K562 (cell line): ENCODE results near the gene SLC5A3. TPM values are rescaled to one million over a fixed set of nuclear protein-coding genes. Genes with fewer than 3 reads are reported as not detected.

Experiments
- ATAC-seq: fragments of 200-7000 bp; cut with Tn5 transposase; 3 replicates; pipeline ENCODE4 v1.9.1; 2020; ENCODE audit warnings: moderate library complexity
- BruUV-seq: library from RNA; stranded (reverse); fragments of 400-500 nt; replicated peaks from 2 replicates; lab custom pipeline; 2021; lab: Mats Ljungman, UMichigan
- CTCF ChIA-PET: fragments of 300-600 bp; formaldehyde crosslinking; extraction: SDS; loops from one replicate; lab custom pipeline; 2021; ENCODE audit warnings: low intra/inter-chr PET ratio; lab: Yijun Ruan, JAX
- POLR2A ChIA-PET: fragments of 300-600, 350-650 bp; sonication (Branson Sonifier 250); formaldehyde crosslinking; extraction: SDS; loops from one replicate; lab custom pipeline; 2021; ENCODE audit warnings: antibody characterized with exemption, inconsistent platforms; lab: Yijun Ruan, JAX
- DNase-seq, 4 experiments: peaks; one replicate each; pipeline versions ENCODE4 v3.0.0 to v3.0.0-alpha.2; 2011 to 2018; ENCODE audit warnings: low spot score in 3 of 4, mixed read lengths in 3 of 4; ENCODE audit errors: extremely low read depth in 1 of 4
- FAIRE-seq: peaks from 2 replicates; lab custom pipeline; 2011; peaks lifted over from hg19 to GRCh38; lab: Jason Lieb, UNC
- H2AFZ ChIP-seq: 2 replicates; pipeline ENCODE4 v1.6.0; 2011; ENCODE audit warnings: low read depth, low read length, control low read depth, inconsistent platforms
- H3K27ac ChIP-seq: fragments of 200-600 bp; 3 replicates; pipeline ENCODE4 v1.8.0; 2011; ENCODE audit warnings: low read depth, mild to moderate bottlenecking, control low read depth, inconsistent platforms, low read length, moderate library complexity, mixed read lengths; ENCODE audit errors: extremely low read depth
- H3K27me3 ChIP-seq, 2 experiments: fragments of 300-600 bp in 1 of 2; 2 replicates in 1 of 2; 3 replicates in 1 of 2; pipeline versions ENCODE4 v1.6.0 to v1.8.0; 2011; ENCODE audit warnings: inconsistent platforms in 2 of 2, low read length in 2 of 2, mild to moderate bottlenecking in 1 of 2, mixed read lengths in 1 of 2, moderate library complexity in 1 of 2; ENCODE audit not compliant: control insufficient read depth in 2 of 2, insufficient read depth in 2 of 2
- H3K36me3 ChIP-seq: fragments of 300-600 bp; 3 replicates; pipeline ENCODE4 v1.8.0; 2011; ENCODE audit warnings: mild to moderate bottlenecking, low read length, inconsistent platforms; ENCODE audit not compliant: control insufficient read depth, insufficient read depth
- H3K4me1 ChIP-seq, 2 experiments: fragments of 200-600 bp in 1 of 2; replicated peaks in 1 of 2; 2 replicates in 1 of 2; 3 replicates in 1 of 2; pipeline versions ENCODE4 v1.5.1 to v1.8.0; 2011; ENCODE audit warnings: inconsistent platforms in 2 of 2, low read length in 2 of 2, mild to moderate bottlenecking in 1 of 2, mixed read lengths in 1 of 2, moderate library complexity in 1 of 2; ENCODE audit not compliant: control insufficient read depth in 2 of 2, insufficient read depth in 2 of 2
- H3K4me2 ChIP-seq: 2 replicates; pipeline ENCODE4 v1.6.1; 2011; ENCODE audit warnings: low read length, control low read depth, inconsistent platforms, mixed read lengths; ENCODE audit not compliant: insufficient read depth
- H3K4me3 ChIP-seq: fragments of 200-600 bp; sonication (generic), shearing (Covaris generic); 2 replicates; pipeline ENCODE4 v1.5.1; 2016; ENCODE audit warnings: control low read depth, inconsistent platforms
- H3K79me2 ChIP-seq: fragments of 200-600 bp; 3 replicates; pipeline ENCODE4 v1.8.0; 2011; ENCODE audit warnings: low read length, inconsistent platforms; ENCODE audit not compliant: control insufficient read depth, insufficient read depth
- H3K9ac ChIP-seq, 2 experiments: 2 replicates each; pipeline versions ENCODE4 v1.6.0 to v1.6.1; 2011; ENCODE audit warnings: low read depth in 2 of 2, low read length in 2 of 2, control low read depth in 1 of 2, inconsistent platforms in 1 of 2, mild to moderate bottlenecking in 1 of 2, mixed read lengths in 1 of 2; ENCODE audit not compliant: insufficient read depth in 1 of 2
- H3K9me1 ChIP-seq: one replicate; pipeline ENCODE4 v1.6.0; 2011; ENCODE audit warnings: inconsistent platforms, mild to moderate bottlenecking, low read length, moderate library complexity; ENCODE audit not compliant: control insufficient read depth, insufficient read depth
- H3K9me3 ChIP-seq: replicated peaks from 2 replicates; pipeline ENCODE4 v1.5.1; 2011; ENCODE audit warnings: low read depth, low read length, inconsistent platforms; ENCODE audit not compliant: control insufficient read depth, insufficient read depth
- H4K20me1 ChIP-seq: replicated peaks from 2 replicates; pipeline ENCODE4 v1.6.1; 2011; ENCODE audit warnings: low read length, inconsistent platforms, mixed read lengths; ENCODE audit not compliant: control insufficient read depth, insufficient read depth
- MAFF ChIP-seq: IDR thresholded peaks from 2 replicates; pipeline ENCODE4 v1.6.1; 2012; ENCODE audit warnings: low read length, improper control_type of control experiment
- MEIS2 ChIP-seq: fragments of 450-650 bp; IDR thresholded peaks from 2 replicates; pipeline ENCODE4 v1.6.1; 2014; ENCODE audit warnings: mild to moderate bottlenecking; ENCODE audit not compliant: partially characterized antibody
- PBX2 ChIP-seq, 2 experiments: IDR thresholded peaks in 1 of 2; conservative IDR thresholded peaks in 1 of 2; 2 replicates each; pipeline ENCODE4 v1.6.1; 2016; ENCODE audit warnings: low read depth in 2 of 2, mild to moderate bottlenecking in 1 of 2, missing compliant biosample characterization in 1 of 2, missing genetic modification characterization in 1 of 2, moderate library complexity in 1 of 2
- STAG1 ChIP-seq: sonication (generic); formaldehyde crosslinking; IDR thresholded peaks from 2 replicates; pipeline ENCODE4 v1.5.0; 2020; ENCODE audit warnings: missing genetic modification reagents, borderline replicate concordance
- ZKSCAN3 ChIP-seq: fragments of 250-450 bp; sonication (Bioruptor Pico); IDR thresholded peaks from 2 replicates; pipeline ENCODE4 v1.4.0; 2020
- ZNF140 ChIP-seq: fragments of 250-450 bp; sonication (Bioruptor Pico); IDR thresholded peaks from 2 replicates; pipeline ENCODE4 v1.8.0; 2021; ENCODE audit warnings: moderate library complexity, mild to moderate bottlenecking, inconsistent platforms
- WGBS: fragments of 100-300 bp; shearing (Covaris generic); methylation state at CpG from one replicate; pipeline ENCODE4 v1.1.6; 2016; ENCODE audit warnings: low coverage, mixed read lengths; ENCODE audit not compliant: insufficient coverage; ENCODE audit errors: missing lambda C conversion rate; 5-methylcytosine and 5-hydroxymethylcytosine counted together
- in situ Hi-C: fragments of 300-500 bp; cut with MboI; formaldehyde crosslinking; loops from 4 replicates; pipeline ENCODE4 v1.15.0; 2018; ENCODE audit warnings: inconsistent platforms, mixed read lengths
- intact Hi-C: fragments of 100-400 bp; cut with micrococcal nuclease; formaldehyde crosslinking; loops from 2 replicates; pipeline ENCODE4 v1.14.2; 2022
- polyA plus RNA-seq, 8 experiments: library from polyadenylated mRNA; depleted of rRNA in 4 of 8; stranded (reverse) in 5 of 8; unstranded in 3 of 8; fragments of >200 nt; fragmentation: Nextera tagmentation in 2 of 8; fragmentation: Illumina TruSeq in 1 of 8; extraction: Ambion mirVana in 2 of 8; extraction: Trizol in 1 of 8; gene quantifications; 2 replicates each; pipeline versions ENCODE4 v1.2.1 to v1.2.3, GENCODE V29; 2011 to 2014; ENCODE audit warnings: inconsistent platforms in 1 of 8, missing spikeins in 1 of 8
- total RNA-seq, 7 experiments: library from RNA; depleted of rRNA in 6 of 7; stranded (reverse); fragments of >200 nt in 6 of 7; fragmentation: Illumina TruSeq in 2 of 7; extraction: Trizol in 2 of 7; gene quantifications; 2 replicates each; pipeline versions ENCODE4 v1.2.1 to v1.2.3, GENCODE V29; 2011 to 2021; ENCODE audit warnings: low replicate concordance in 1 of 7
- TF ChIP-seq, protein P1 (sequence below): sonication (generic); formaldehyde crosslinking; IDR thresholded peaks from 2 replicates; pipeline ENCODE4 v1.8.0; 2022; ENCODE audit warnings: mild to moderate bottlenecking, low read depth, missing genetic modification reagents

The SLC5A3 gene
- total and polyA plus RNA-seq, 9 of the 15 experiments (the other 6 are each of a cell fraction or from before 2014, with no cell fraction given), result 2.9 to 20.6 (median 9.0) TPM

- TF ChIP-seq, protein P1, sequence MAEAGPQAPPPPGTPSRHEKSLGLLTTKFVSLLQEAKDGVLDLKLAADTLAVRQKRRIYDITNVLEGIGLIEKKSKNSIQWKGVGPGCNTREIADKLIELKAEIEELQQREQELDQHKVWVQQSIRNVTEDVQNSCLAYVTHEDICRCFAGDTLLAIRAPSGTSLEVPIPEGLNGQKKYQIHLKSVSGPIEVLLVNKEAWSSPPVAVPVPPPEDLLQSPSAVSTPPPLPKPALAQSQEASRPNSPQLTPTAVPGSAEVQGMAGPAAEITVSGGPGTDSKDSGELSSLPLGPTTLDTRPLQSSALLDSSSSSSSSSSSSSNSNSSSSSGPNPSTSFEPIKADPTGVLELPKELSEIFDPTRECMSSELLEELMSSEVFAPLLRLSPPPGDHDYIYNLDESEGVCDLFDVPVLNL (CRISPR knock-in tag), result no peak
- TF ChIP-seq, all 486 proteins: peak for 7
Measured at GRCh38 chr21:34092262-34092921, 19.0 kb downstream of the SLC5A3 start (continued).

- in situ Hi-C loops, result no loop called here
- H3K9ac ChIP-seq, result no peak overlapping the region
- no TSS peak for BruUV-seq
- TF ChIP-seq ZKSCAN3, result no peak
- TF ChIP-seq PBX2 (CRISPR knock-in tag; IDR thresholded peaks at IDR 0.05; ENCODE audit: low read depth), result no peak
- TF ChIP-seq PBX2 (tag; conservative IDR thresholded peaks at IDR 0.05; ENCODE audit: low read depth), result peak; percentile 38; the same call in 1 of the 2 replicates
- no peak for TF ChIP-seq STAG1 (CRISPR knock-in tag)
- TF ChIP-seq ZNF140 (CRISPR knock-in tag), result no peak
- TF ChIP-seq MEIS2, result peak; percentile 34
- TF ChIP-seq MAFF, result no peak
- FAIRE-seq (no peak), ATAC-seq (no peak), DNase-seq (no peak)
- 87% methylated on average over 3 of the region's 3 CpGs for WGBS
- no peak overlapping the region for H3K27ac ChIP-seq
- no peak overlapping the region for H3K4me3 ChIP-seq
- POLR2A ChIA-PET, result interaction anchor here (0.7 to 3.0 kb wide), 8 partner anchors 8 to 19 kb away, joined by 3 to 14 read pairs (median 5); no protein-coding TSS in a partner anchor
- peaks cover 8% of the 10 kb centered on the region for H4K20me1 ChIP-seq
- peaks cover 95% of the 10 kb centered on the region for H3K79me2 ChIP-seq
- H3K4me1 ChIP-seq, result peaks cover 0 to 11% of the 10 kb centered on the region in 2 experiments; a peak in 1 of 5 replicates
- H3K4me2 ChIP-seq, result no peak overlapping the region
- H3K9me1 ChIP-seq, result no peaks in the 10 kb centered on the region
- intact Hi-C loops, result no loop called here
- no peaks in the 10 kb centered on the region for H3K9me3 ChIP-seq
- H3K36me3 ChIP-seq, result peaks cover 52% of the 10 kb centered on the region
- CTCF ChIA-PET, result no interaction called here
- no peak overlapping the region for H2AFZ ChIP-seq
- H3K27me3 ChIP-seq, result no peaks in the 10 kb centered on the region
Measured at GRCh38 chr21:34093083-34093482, 19.7 kb downstream of the SLC5A3 start.
